Upper lobe of left lung (tissue), 6 donors: ENCODE measurements around the gene RYR3. TPM values are rescaled to one million over a fixed set of nuclear protein-coding genes. Genes with fewer than 3 reads are reported as not detected.

Source experiments
- ATAC-seq, 2 donors: fragments of 200-7000 bp; cut with Tn5 transposase; one replicate each; pipeline ENCODE4 v1.9.1; 2022; ENCODE audit warnings: mild to moderate bottlenecking in 2 of 2, moderate library complexity in 2 of 2; ENCODE audit not compliant: low FRiP score in 2 of 2
- DNase-seq, 2 donors: peaks; one replicate each; pipeline ENCODE4 v3.0.0-alpha.2; 2019 to 2020
- H3K27ac ChIP-seq, 4 donors: fragments of 200-600 bp; sonication (generic); one replicate each; pipeline ENCODE4 v1.5.1; 2016 to 2019
- H3K27me3 ChIP-seq, 4 donors: fragments of 200-600 bp; sonication (generic); one replicate each; pipeline ENCODE4 v1.5.1; 2017 to 2019
- H3K36me3 ChIP-seq, 4 donors: fragments of 200-600 bp; sonication (generic); one replicate each; pipeline ENCODE4 v1.5.1; 2016 to 2019
- H3K4me1 ChIP-seq, 4 donors: fragments of 200-600 bp; sonication (generic); one replicate each; pipeline ENCODE4 v1.5.1; 2018 to 2019
- H3K4me3 ChIP-seq, 4 donors: fragments of 200-600 bp; sonication (generic); one replicate each; pipeline ENCODE4 v1.5.1; 2017 to 2019; ENCODE audit warnings: mild to moderate bottlenecking in 2 of 4, moderate library complexity in 1 of 4
- H3K9me3 ChIP-seq, 4 donors: fragments of 200-600 bp; sonication (generic); one replicate each; pipeline ENCODE4 v1.5.1; 2018 to 2019
- EP300 ChIP-seq, 4 donors: sonication (generic); formaldehyde crosslinking; IDR thresholded peaks; one replicate each; pipeline ENCODE4 v1.5.1; 2017; ENCODE audit warnings: antibody characterized with exemption in 4 of 4, control low read depth in 2 of 4
- POLR2A ChIP-seq, 4 donors: fragments of 450-650 bp; IDR thresholded peaks; one replicate each; pipeline ENCODE4 v1.5.1; 2016 to 2017; ENCODE audit warnings: antibody characterized with exemption in 4 of 4, mild to moderate bottlenecking in 2 of 4
- POLR2AphosphoS5 ChIP-seq, 2 donors: sonication (generic); formaldehyde crosslinking; IDR thresholded peaks; one replicate each; pipeline ENCODE4 v1.5.1; 2017; ENCODE audit warnings: antibody characterized with exemption in 2 of 2
- WGBS, 2 donors: methylation state at CpG; one replicate each; pipeline ENCODE4 v1.1.5; 2017 to 2018; 5-methylcytosine and 5-hydroxymethylcytosine counted together
- total RNA-seq, 6 donors: library from RNA; depleted of rRNA in 4 of 6; stranded (reverse); fragments of >200 nt in 4 of 6; gene quantifications; one replicate each; pipeline versions ENCODE4 v1.1.0 to v1.2.1, GENCODE V29; 2016 to 2021
- TF ChIP-seq, protein P1 (sequence below), 6 experiments: fragments of 450-650 bp in 4 of 6; fragments of 200-600 bp in 2 of 6; sonication (generic) in 2 of 6; IDR thresholded peaks; one replicate each; pipeline ENCODE4 v1.5.1; 2016 to 2019; ENCODE audit warnings: antibody characterized with exemption in 6 of 6
- donor health status: DM: no; HTN: no; CAD: no; lungs with moderate emphysema.
- donor health status: DM: no; HTN: yes; CAD: no; lungs with severe emphysema.

Gene RYR3
- total RNA-seq, 6 donors from 2014 or later: under 0.01 to 0.34 (median 0.15) TPM

DNA sequence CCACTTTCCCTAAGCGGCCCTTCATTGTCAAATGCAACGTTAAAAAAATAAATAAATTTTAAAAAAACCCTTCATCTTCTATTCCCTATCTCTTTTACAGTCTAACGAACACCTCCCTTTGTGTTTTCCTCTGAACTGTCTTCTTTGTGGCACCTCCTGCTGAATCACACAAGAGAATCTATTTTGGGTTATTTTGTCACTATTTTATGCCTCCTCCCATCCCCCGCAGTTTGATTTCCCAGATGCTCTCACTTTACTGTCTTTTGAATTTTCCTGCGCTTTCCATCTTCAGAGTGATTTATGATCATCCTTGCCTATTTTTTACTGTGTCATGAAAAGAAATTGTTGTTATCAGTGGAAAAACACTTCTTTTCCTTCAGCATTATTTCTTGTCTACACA, 32.5 kb downstream of the RYR3 start:
- Histone ChIP-seq H3K4me3 (no peak overlapping the region), H3K36me3 (no peaks in the 10 kb centered on the region), H3K27ac (no peak overlapping the region), H3K9me3 (no peaks in the 10 kb centered on the region), H3K27me3 (no peaks in the 10 kb centered on the region), H3K4me1 (no peaks in the 10 kb centered on the region)
- ATAC-seq (no peak), DNase-seq (no peak)
- 72 to 75% methylated on average over 5 of the region's 5 CpGs for WGBS, 2 donors
- TF ChIP-seq POLR2A (IDR thresholded peaks at IDR 0.05): no peak
- no peak for TF ChIP-seq POLR2AphosphoS5 (IDR thresholded peaks at IDR 0.05)
- TF ChIP-seq, protein P1, sequence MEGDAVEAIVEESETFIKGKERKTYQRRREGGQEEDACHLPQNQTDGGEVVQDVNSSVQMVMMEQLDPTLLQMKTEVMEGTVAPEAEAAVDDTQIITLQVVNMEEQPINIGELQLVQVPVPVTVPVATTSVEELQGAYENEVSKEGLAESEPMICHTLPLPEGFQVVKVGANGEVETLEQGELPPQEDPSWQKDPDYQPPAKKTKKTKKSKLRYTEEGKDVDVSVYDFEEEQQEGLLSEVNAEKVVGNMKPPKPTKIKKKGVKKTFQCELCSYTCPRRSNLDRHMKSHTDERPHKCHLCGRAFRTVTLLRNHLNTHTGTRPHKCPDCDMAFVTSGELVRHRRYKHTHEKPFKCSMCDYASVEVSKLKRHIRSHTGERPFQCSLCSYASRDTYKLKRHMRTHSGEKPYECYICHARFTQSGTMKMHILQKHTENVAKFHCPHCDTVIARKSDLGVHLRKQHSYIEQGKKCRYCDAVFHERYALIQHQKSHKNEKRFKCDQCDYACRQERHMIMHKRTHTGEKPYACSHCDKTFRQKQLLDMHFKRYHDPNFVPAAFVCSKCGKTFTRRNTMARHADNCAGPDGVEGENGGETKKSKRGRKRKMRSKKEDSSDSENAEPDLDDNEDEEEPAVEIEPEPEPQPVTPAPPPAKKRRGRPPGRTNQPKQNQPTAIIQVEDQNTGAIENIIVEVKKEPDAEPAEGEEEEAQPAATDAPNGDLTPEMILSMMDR (IDR thresholded peaks at IDR 0.05): no peak
- no peak for TF ChIP-seq EP300 (IDR thresholded peaks at IDR 0.05)

DNA sequence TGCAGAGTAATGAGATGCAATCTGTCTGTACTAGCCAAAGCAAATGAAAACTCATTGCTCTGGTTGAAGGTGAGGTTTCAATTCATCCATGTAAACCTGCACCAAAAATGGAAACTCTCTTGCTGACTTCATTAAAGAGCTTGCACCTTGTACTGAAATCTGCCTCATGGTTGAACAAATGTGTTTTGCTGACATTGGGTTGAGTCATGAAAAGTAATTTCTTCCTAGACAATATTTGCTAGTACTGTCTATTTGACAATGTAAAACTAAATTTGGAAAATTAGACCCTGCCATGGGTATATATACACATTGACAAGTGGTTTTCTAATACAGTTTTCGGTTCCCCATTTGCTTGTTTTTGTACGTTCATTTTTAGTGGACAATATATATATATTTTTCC, 33.3 kb downstream of the RYR3 start:
- 94 to 95% methylated on average over 2 of the region's 2 CpGs for WGBS, 2 donors
- no peak for ATAC-seq
- H3K4me3 ChIP-seq: no peak overlapping the region
- no peaks in the 10 kb centered on the region for H3K27me3 ChIP-seq
- DNase-seq: no peak
- no peaks in the 10 kb centered on the region for H3K36me3 ChIP-seq
- no peak overlapping the region for H3K27ac ChIP-seq
- no peak for TF ChIP-seq POLR2AphosphoS5 (IDR thresholded peaks at IDR 0.05)
- TF ChIP-seq, protein P1 (IDR thresholded peaks at IDR 0.05): no peak
- TF ChIP-seq EP300 (IDR thresholded peaks at IDR 0.05): no peak
- TF ChIP-seq POLR2A (IDR thresholded peaks at IDR 0.05): no peak
- H3K9me3 ChIP-seq: no peaks in the 10 kb centered on the region
- no peaks in the 10 kb centered on the region for H3K4me1 ChIP-seq

DNA sequence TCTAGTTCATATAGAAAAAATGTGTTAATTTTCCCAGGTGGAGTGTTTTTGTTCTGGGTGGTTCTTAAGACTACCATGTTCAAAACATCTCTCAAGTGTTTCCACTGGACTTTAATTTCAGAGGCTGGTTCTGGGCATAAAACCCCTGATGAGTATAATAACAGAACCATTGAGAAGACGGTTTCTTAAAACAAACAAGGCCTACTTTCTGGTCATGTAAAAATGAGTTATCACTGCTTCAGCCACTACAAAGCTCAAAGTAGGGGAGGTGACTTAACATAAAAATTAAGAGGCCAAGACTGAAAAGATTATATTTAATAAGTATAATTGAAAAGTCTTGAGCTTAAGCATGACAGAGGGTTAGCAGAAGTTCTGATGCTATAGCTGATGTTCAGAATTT, 33.8 kb downstream of the RYR3 start:
- H3K27me3 ChIP-seq: no peaks in the 10 kb centered on the region
- no peak overlapping the region for H3K4me3 ChIP-seq
- 60 to 67% methylated on average over 1 of the region's 1 CpG for WGBS, 2 donors
- H3K27ac ChIP-seq: no peak overlapping the region
- DNase-seq: no peak
- no peaks in the 10 kb centered on the region for H3K9me3 ChIP-seq
- no peaks in the 10 kb centered on the region for H3K4me1 ChIP-seq
- no peak for ATAC-seq
- H3K36me3 ChIP-seq: no peaks in the 10 kb centered on the region
- no peak for TF ChIP-seq POLR2A (IDR thresholded peaks at IDR 0.05)

- ATAC-seq (no peak), DNase-seq (no peak)
- Histone ChIP-seq H3K36me3 (no peaks in the 10 kb centered on the region), H3K27ac (no peak overlapping the region), H3K4me1 (no peaks in the 10 kb centered on the region), H3K27me3 (no peaks in the 10 kb centered on the region), H3K4me3 (no peak overlapping the region), H3K9me3 (no peaks in the 10 kb centered on the region)
- 35 to 88% methylated on average over 1 of the region's 1 CpG for WGBS, 2 donors
- TF ChIP-seq POLR2A (IDR thresholded peaks at IDR 0.05): no peak
- TF ChIP-seq EP300 (IDR thresholded peaks at IDR 0.05): no peak
- TF ChIP-seq POLR2AphosphoS5 (IDR thresholded peaks at IDR 0.05): no peak
- TF ChIP-seq, protein P1 (IDR thresholded peaks at IDR 0.05): no peak
Observed at GRCh38 chr15:33354411-33354810, 43.6 kb downstream of the RYR3 start.

GRCh38 chr15:33357845-33358244, 47.1 kb downstream of the RYR3 start:
- Histone ChIP-seq H3K27ac (no peak overlapping the region), H3K9me3 (no peaks in the 10 kb centered on the region), H3K4me3 (no peak overlapping the region), H3K4me1 (no peaks in the 10 kb centered on the region), H3K27me3 (no peaks in the 10 kb centered on the region), H3K36me3 (no peaks in the 10 kb centered on the region)
- WGBS, 2 donors: 71 to 84% methylated on average over 4 of the region's 4 CpGs
- TF ChIP-seq POLR2AphosphoS5 (IDR thresholded peaks at IDR 0.05) (no peak), EP300 (IDR thresholded peaks at IDR 0.05) (no peak), POLR2A (IDR thresholded peaks at IDR 0.05) (no peak)
- TF ChIP-seq, protein P1 (IDR thresholded peaks at IDR 0.05): no peak
- ATAC-seq: no peak
- DNase-seq: no peak
